ENCODE results near the gene TRIP12.

- TF ChIP-seq CTCF (conservative IDR thresholded peaks at IDR 0.05), result no peak
- no peak for TF ChIP-seq ZFX (IDR thresholded peaks at IDR 0.05)
Measured at GRCh38 chr2:229714736-229715541, 206.9 kb downstream of the TRIP12 start.

Measured in C4-2B (cell line).